CD4-positive, alpha-beta T cell treated with Interleukin-1 beta for 1 hour (primary cell): Measurements from ENCODE around the gene COG5.

ENCODE experiments used
- DNase-seq, 2 donors: peaks; one replicate each; pipeline ENCODE4 v3.0.0-alpha.2; 2020 to 2022

COG5 gene

GRCh38 chr7:107563775-107564552 lies at the start of gene COG5, which contains the start of gene DUS4L:
COG5 (minus strand) TSS chr7:107563920; CDS start chr7:107563896, 24 bp downstream.
DUS4L (plus strand) TSS chr7:107563971; CDS start chr7:107567071, 3,100 bp downstream.
- peak; percentile 84 to 86 for DNase-seq

GRCh38 chr7:107613439-107613838 lies 49.7 kb upstream of the COG5 start:
- DNase-seq = no peak

- DNase-seq = no peak
Measured at GRCh38 chr7:107610323-107610722, 46.6 kb upstream of the COG5 start.

- no peak for DNase-seq
Measured at GRCh38 chr7:107609811-107610261, 46.1 kb upstream of the COG5 start.

GRCh38 chr7:107606303-107606702 lies 42.6 kb upstream of the COG5 start:
- DNase-seq = no peak

- DNase-seq = no peak
Measured at GRCh38 chr7:107605218-107605815, 41.6 kb upstream of the COG5 start.

GRCh38 chr7:107600816-107601215 lies 37.1 kb upstream of the COG5 start:
- no peak for DNase-seq

GRCh38 chr7:107599262-107599661 lies 35.5 kb upstream of the COG5 start:
- DNase-seq = no peak

- no peak for DNase-seq
Measured at GRCh38 chr7:107597953-107598352, 34.2 kb upstream of the COG5 start.

- no peak for DNase-seq
Measured at GRCh38 chr7:107597582-107597916, 33.8 kb upstream of the COG5 start.

- DNase-seq = no peak
Measured at GRCh38 chr7:107596881-107597581, 33.3 kb upstream of the COG5 start.

GRCh38 chr7:107594961-107595737 lies 31.4 kb upstream of the COG5 start:
- no peak for DNase-seq

- no peak for DNase-seq
Measured at GRCh38 chr7:107593025-107593410, 29.3 kb upstream of the COG5 start.

- DNase-seq = no peak
Measured at GRCh38 chr7:107592361-107593024, 28.8 kb upstream of the COG5 start.

- DNase-seq = no peak
Measured at GRCh38 chr7:107591421-107591820, 27.7 kb upstream of the COG5 start.

- no peak for DNase-seq
Measured at GRCh38 chr7:107588529-107589130, 24.9 kb upstream of the COG5 start.

- no peak for DNase-seq
Measured at GRCh38 chr7:107584716-107585115, 21.0 kb upstream of the COG5 start.

GRCh38 chr7:107582875-107583274 lies 19.2 kb upstream of the COG5 start:
- DNase-seq = no peak

GRCh38 chr7:107581387-107582013 lies 17.8 kb upstream of the COG5 start:
- DNase-seq = no peak

GRCh38 chr7:107580716-107581383 lies 17.1 kb upstream of the COG5 start:
- DNase-seq = no peak
